ENCODE data around the gene KDM4B. TPM values are rescaled to one million over a fixed set of nuclear protein-coding genes. Genes with fewer than 3 reads are reported as not detected.

KDM4B gene
- total and polyA plus RNA-seq, 3 donors from 2014 or later: 33.3 to 72.7 (median 67.7) TPM

DNA sequence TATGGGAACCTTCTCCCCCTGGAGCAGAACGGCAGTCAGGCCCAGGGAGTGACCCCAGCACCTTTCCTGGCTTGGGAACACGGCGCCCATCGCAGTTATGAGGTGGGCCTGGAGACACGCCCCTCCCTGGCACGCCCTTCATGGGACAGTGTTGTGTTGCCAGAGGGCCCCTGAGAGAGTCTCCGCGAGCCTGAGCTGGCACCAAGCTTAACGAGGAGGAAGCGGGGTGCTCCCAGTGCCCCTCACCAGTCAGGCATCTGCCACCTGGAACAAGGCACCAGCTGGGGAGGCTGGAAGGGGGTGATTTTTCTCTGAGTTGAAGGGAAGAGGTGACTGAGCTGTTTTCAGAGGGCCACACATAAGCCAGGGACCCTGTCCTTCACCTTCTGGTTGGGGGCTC lies 180.6 kb downstream of the KDM4B start:
- no peaks in the 10 kb centered on the region for H3K27me3 ChIP-seq
- H3K9me3 ChIP-seq: no peaks in the 10 kb centered on the region
- WGBS, 2 donors: 82 to 90% methylated on average over 2 to 10 of the region's 10 CpGs
- DNase-seq: no peak
- intact Hi-C loops (cut with DNase I; ENCODE audit: low total_unique reads): no loop called here
- no peak overlapping the region for H3K27ac ChIP-seq
- no peaks in the 10 kb centered on the region for H3K36me3 ChIP-seq (ENCODE audit: low read depth, missing control alignments)
- TF ChIP-seq, protein P1, sequence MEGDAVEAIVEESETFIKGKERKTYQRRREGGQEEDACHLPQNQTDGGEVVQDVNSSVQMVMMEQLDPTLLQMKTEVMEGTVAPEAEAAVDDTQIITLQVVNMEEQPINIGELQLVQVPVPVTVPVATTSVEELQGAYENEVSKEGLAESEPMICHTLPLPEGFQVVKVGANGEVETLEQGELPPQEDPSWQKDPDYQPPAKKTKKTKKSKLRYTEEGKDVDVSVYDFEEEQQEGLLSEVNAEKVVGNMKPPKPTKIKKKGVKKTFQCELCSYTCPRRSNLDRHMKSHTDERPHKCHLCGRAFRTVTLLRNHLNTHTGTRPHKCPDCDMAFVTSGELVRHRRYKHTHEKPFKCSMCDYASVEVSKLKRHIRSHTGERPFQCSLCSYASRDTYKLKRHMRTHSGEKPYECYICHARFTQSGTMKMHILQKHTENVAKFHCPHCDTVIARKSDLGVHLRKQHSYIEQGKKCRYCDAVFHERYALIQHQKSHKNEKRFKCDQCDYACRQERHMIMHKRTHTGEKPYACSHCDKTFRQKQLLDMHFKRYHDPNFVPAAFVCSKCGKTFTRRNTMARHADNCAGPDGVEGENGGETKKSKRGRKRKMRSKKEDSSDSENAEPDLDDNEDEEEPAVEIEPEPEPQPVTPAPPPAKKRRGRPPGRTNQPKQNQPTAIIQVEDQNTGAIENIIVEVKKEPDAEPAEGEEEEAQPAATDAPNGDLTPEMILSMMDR (IDR thresholded peaks at IDR 0.05): no peak
- no peak for TF ChIP-seq POLR2A (IDR thresholded peaks at IDR 0.05)
- no peak overlapping the region for H3K4me3 ChIP-seq
- H3K4me1 ChIP-seq: no peaks in the 10 kb centered on the region

DNA sequence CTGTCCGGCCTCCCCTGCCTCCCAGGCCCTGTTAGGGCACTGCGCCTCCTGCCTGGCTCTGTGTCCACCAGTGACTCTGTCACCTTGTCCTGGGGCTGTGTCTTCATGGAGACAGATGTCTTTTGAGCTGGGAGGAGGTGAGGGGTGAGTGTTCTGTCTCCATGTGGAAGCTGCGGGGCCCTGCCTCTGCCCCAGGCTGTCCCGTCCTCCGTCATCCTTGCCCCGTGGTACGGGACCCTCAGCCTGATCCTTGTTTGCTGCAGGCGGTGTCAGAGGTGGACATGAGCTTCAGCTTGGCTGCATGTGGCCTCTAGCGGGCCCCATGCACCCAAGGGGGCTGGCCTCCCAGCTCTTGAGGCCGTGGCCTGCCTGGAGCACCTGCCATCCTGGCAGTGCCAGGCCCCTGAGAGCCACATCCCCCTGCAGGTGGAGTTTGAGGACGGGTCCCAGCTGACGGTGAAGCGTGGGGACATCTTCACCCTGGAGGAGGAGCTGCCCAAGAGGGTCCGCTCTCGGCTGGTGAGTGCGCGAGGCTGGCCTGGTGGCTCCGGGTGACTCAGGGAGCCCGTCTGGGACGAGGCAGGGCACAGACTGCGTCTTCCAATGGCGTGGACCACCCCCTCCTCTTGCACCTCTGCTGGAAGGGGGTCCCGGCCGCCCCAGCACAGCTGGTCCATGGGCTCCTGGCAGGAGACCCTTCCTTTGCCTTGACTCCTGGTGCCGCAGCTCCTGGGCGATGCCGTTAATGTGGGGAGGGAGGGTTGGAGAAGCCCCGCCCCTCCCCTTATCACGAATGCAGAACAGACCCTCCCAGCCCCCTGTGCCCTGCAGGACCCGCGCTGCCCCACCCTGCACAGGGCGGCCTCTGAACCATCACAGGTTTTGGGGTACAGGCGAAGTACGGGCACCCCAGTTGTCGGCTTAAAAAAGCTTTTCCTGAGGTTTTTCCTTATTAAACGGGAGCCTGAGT lies 181.3 kb downstream of the KDM4B start:
- no peaks in the 10 kb centered on the region for H3K4me1 ChIP-seq
- H3K4me3 ChIP-seq: no peak overlapping the region
- intact Hi-C loops (cut with DNase I; ENCODE audit: low total_unique reads): no loop called here
- DNase-seq: no peak
- no peaks in the 10 kb centered on the region for H3K36me3 ChIP-seq (ENCODE audit: low read depth, missing control alignments)
- H3K27ac ChIP-seq: no peak overlapping the region
- H3K27me3 ChIP-seq: no peaks in the 10 kb centered on the region
- WGBS, 2 donors: 93 to 96% methylated on average over 14 to 36 of the region's 36 CpGs
- no peaks in the 10 kb centered on the region for H3K9me3 ChIP-seq
- TF ChIP-seq, protein P1 (IDR thresholded peaks at IDR 0.05): no peak
- no peak for TF ChIP-seq POLR2A (IDR thresholded peaks at IDR 0.05)

DNA sequence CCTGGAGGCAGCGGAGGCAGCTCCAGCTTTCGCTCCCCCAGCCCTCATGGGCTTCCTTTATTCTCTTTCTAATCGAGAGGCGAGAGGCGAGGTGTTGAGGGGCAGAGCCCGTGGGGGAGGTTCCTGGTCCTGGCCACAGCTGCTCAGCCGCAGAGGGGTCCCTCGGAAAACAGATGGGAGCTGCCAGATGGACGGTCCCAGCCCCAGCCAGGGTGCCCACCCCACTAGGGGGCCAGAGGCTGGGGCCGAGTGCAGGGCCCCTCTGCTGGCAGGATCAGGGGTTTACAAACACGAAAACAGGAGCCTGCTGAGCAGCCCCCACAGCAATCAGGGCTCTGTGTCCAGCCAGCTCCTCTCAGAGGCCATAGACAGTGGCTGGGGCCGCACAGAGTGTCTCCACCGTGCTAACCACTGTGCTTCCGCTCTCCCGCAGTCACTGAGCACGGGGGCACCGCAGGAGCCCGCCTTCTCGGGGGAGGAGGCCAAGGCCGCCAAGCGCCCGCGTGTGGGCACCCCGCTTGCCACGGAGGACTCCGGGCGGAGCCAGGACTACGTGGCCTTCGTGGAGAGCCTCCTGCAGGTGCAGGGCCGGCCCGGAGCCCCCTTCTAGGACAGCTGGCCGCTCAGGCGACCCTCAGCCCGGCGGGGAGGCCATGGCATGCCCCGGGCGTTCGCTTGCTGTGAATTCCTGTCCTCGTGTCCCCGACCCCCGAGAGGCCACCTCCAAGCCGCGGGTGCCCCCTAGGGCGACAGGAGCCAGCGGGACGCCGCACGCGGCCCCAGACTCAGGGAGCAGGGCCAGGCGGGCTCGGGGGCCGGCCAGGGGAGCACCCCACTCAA lies 182.2 kb downstream of the KDM4B start:
- Histone ChIP-seq H3K4me3 (no peak overlapping the region), H3K4me1 (no peaks in the 10 kb centered on the region), H3K36me3 (ENCODE audit: low read depth, missing control alignments) (no peaks in the 10 kb centered on the region), H3K27ac (no peak overlapping the region), H3K9me3 (no peaks in the 10 kb centered on the region), H3K27me3 (no peaks in the 10 kb centered on the region)
- TF ChIP-seq, protein P1 (IDR thresholded peaks at IDR 0.05): no peak
- no peak for TF ChIP-seq POLR2A (IDR thresholded peaks at IDR 0.05)
- intact Hi-C loops (cut with DNase I; ENCODE audit: low total_unique reads): no loop called here
- WGBS, 2 donors: 92 to 94% methylated on average over 23 to 48 of the region's 52 CpGs
- DNase-seq: no peak

DNA sequence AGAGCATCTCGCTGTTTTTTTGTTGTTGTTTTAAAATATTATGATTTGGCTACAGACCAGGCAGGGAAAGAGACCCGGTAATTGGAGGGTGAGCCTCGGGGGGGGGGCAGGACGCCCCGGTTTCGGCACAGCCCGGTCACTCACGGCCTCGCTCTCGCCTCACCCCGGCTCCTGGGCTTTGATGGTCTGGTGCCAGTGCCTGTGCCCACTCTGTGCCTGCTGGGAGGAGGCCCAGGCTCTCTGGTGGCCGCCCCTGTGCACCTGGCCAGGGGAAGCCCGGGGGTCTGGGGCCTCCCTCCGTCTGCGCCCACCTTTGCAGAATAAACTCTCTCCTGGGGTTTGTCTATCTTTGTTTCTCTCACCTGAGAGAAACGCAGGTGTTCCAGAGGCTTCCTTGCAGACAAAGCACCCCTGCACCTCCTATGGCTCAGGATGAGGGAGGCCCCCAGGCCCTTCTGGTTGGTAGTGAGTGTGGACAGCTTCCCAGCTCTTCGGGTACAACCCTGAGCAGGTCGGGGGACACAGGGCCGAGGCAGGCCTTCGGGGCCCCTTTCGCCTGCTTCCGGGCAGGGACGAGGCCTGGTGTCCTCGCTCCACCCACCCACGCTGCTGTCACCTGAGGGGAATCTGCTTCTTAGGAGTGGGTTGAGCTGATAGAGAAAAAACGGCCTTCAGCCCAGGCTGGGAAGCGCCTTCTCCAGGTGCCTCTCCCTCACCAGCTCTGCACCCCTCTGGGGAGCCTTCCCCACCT lies 183.3 kb downstream of the KDM4B start:
- H3K27me3 ChIP-seq: no peaks in the 10 kb centered on the region
- H3K36me3 ChIP-seq (ENCODE audit: low read depth, missing control alignments): no peaks in the 10 kb centered on the region
- TF ChIP-seq, protein P1 (IDR thresholded peaks at IDR 0.05): no peak
- no peak for TF ChIP-seq POLR2A (IDR thresholded peaks at IDR 0.05)
- H3K4me3 ChIP-seq: no peak overlapping the region
- no peaks in the 10 kb centered on the region for H3K9me3 ChIP-seq
- WGBS, 2 donors: 92 to 93% methylated on average over 25 to 27 of the region's 27 CpGs
- no peaks in the 10 kb centered on the region for H3K4me1 ChIP-seq
- H3K27ac ChIP-seq: no peak overlapping the region
- intact Hi-C loops (cut with DNase I; ENCODE audit: low total_unique reads): no loop called here
- no peak for DNase-seq
